HG02798 (cell line): ENCODE results near the gene NFATC1.
"Not testable (repeated sequence)": the region's sequence is repeated elsewhere in the genome, so short reads cannot be mapped to it uniquely, and the experiment has no call there.

ENCODE experiments used
- ATAC-seq: cut with Tn5 transposase; IDR thresholded peaks from one replicate; pipeline ENCODE4 v1.9.1; 2021; ENCODE audit warnings: mild to moderate bottlenecking; ENCODE audit not compliant: unreplicated experiment, poor library complexity

The NFATC1 gene

GRCh38 chr18:79374408-79375171 lies 21.1 kb upstream of the NFATC1 start:
- peak; percentile 84 for ATAC-seq

- no peak for ATAC-seq
Measured at GRCh38 chr18:79375441-79376154, 20.1 kb upstream of the NFATC1 start.

DNA sequence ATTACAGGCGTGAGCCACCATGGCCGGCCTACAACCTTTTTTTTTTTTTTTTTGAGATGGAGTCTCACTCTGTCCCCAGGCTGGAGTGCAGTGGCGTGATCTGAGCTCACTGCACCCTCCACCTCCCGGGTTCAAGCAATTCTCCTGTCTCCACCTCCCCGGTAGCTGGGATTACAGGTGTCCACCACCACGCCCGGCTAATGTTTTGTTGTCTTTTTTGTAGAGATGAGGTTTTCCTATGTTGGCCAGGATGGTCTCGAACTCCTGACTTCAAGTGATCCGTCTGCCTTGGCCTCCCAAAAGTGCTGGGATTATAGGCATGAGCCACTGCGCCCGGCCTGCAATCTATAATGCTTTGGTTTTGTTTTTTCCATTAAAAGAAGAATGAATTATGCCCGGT lies 19.1 kb upstream of the NFATC1 start:
- not testable (repeated sequence) for ATAC-seq

- ATAC-seq = no peak
Measured at GRCh38 chr18:79377187-79377891, 18.4 kb upstream of the NFATC1 start.

DNA sequence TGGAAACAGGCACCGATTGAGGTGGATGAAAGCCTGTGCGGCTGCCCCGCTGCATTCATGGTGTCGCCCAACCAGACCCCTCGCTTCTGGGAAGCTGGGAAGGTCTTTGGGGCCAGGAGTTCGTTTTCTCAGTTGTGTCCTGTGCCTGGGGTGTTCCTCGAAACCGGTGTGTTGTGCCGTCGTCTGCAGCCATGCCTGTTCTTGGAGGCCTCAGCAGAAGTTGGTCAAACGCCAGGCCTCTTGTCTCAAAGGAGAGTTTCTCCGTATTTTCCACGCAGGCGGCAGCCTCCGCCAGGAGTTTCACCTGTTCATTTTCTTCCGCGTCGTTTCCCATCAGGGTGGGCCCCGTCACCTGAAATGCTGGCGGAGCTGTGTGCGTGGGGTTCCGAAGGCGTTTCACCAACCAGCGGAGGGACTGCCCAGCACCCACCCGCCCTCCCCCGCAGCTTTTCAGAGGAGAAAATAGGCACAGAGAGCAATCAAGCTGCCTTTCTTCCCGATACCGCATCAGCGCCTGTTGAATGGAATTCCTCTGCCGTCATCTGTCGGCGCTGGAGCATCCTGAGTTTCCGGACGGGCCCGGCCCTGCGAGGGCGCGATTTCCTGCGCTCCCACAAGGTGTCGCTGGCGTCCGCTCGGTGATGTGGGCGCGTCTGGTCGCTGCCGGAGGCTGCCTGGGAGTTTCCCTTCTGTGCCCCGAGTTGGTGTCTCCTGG lies 17.0 kb upstream of the NFATC1 start:
- peak; percentile 58 for ATAC-seq

DNA sequence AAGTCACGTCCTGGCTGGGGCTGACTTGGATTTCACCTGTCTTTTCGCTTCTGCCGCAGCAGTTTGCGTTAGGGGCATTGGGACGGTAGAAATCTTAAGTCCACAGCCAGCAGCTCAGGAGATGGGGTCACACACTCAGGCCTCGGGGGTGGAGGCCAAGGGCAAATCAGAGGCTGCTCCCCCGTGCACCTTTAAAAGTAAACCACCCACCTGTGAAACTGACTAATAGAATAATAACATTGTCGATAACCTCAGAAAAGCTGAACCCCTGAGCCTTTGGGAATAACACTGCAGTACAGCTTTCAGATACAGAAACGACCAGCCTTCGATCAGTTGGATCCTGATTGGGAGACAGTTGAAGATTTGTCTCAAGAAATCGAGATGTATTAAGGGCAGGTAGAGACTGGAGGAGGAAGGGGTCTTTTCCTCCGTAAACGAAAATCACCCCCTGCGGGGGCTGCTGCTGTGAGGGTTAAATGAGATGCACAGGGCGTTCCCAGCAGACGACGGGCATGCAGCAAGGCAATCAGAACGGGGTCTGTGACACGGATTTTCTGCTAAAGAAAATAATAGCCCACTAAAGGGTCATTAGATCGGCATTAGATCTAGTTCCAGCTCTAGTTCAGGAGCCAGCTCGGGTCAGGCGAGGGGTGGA lies 16.4 kb upstream of the NFATC1 start:
- ATAC-seq = no peak

DNA sequence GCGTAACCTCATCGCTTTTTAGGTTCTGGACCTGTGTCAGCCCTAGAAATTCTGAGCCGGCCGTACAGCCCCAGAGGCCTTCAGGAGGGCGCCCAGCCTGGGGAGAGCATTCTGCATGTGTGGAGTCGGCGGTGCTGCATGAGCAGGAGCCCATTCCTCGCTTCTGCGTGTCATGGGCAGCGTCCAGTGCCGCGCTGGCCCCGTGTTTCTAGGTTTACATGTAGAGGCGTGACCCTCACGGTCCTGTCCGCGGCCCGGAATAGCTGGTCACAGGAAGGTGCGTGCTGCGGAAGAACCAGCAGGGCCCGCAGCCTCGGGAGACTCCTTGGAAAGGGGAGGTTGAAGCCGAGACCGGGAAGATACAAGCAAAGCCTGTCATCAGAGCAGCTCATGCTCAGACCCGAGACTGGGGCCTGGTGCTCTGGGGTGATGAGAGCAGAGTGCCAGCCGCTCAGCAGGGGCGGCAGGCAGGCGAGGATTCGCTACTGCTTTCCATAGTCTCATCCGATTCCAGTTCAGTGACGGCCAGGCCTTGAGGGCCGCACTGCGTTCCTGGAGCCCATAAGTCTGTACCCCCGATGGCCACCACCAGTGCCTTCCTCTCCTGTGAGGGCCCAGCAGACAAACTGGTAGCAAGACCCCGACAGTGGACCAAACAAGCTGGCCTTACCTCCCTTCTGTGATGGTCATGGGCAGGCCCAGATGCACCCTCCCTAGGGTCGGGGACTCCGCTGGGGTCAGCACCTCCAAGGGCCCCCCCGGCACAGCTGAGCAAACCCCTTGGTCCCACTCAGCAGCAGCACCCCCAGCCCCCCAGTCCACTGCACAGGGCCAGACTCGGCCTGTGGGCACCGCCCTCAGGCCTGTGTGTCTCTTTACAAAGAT lies 15.6 kb upstream of the NFATC1 start:
- no peak for ATAC-seq

- no peak for ATAC-seq
Measured at GRCh38 chr18:79380816-79381806, 14.6 kb upstream of the NFATC1 start.

DNA sequence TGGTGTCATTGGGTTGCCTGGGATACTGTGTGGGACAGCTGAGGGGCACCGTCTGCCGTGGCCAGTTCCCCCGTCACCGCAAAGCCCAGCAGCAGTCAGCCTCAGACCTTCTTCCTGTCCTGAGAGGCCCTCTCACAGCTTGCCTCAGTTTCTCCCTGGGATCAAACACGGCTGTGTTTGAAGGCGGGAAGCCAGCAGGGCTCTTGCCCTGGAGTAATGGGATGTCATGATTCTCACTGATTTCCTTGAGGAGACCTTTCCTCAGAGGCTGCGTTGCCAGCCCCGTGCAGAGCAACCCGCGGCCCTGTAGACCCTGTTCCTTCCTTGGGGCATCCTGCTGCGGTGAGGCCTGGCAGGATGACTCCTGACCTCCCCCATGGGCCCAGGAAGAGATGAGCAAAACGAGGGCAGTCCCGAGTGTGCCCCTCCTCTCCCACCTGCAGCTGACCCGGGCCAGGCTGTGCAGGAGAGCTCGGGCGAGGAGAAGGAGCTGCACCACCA lies 13.9 kb upstream of the NFATC1 start:
- ATAC-seq = no peak

- ATAC-seq = no peak
Measured at GRCh38 chr18:79382681-79383387, 12.9 kb upstream of the NFATC1 start.

DNA sequence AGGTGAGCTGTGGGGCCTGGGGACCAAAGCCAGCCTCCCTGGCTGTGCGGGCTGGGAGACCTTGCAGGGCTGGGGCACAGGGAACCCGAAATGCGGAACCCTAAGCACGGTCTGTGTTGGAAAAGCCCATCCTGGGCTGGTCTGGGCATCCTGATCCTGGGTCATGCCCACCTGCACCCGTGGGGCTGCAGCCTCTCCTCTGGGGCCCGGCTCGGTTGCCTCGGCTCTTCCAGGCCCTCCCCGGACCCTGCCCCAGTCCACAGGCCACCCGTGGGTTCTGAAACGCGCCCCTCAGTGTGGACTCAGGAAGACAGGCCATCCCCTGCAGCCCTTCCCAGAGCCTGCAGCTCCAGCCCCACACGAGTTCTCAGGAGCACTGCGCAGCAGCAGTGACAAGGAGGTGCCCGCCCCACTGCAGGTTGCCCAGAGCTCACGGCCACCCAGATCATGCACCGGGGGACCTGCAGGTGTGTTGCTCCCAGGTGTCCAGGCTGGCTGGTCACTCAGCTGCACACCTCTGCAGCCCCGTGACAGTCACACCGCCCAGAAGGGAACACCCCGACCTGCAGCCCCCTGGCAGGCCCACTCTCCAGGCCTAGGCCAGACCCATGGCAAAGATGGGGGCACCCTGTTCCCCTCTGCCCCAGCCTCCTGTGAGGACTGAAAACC lies 12.2 kb upstream of the NFATC1 start:
- ATAC-seq = no peak

DNA sequence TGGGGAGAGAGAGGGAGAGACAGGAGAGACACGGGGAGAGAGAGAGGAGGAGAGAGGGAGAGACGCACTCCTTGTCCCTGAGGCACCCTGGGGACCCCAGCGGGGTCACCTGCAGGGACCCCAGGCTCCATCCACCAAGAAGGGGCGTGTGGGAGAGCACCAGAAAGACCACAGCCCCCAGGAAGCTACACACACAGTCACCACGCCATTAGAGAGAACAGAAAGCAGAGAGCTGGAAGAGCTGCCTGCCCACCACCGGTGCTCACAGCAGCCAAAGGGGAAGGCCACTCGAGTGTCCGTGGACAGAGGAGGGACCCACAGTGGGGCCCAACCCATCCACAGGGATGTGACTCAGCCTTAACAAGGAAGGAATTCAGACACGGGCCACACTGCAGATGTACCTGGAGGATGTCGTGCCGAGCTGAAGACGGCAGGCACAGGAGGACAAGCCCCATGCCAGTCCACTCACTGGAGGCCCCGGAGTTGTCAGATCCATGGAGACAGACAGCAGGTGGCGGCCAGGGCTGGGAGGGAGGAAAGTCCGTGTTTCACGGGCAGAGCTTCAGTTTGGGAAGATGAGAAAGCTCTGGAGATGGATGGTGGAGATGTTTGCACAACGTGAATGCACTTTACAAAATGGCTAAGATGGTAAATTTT lies 11.5 kb upstream of the NFATC1 start:
- no peak for ATAC-seq

DNA sequence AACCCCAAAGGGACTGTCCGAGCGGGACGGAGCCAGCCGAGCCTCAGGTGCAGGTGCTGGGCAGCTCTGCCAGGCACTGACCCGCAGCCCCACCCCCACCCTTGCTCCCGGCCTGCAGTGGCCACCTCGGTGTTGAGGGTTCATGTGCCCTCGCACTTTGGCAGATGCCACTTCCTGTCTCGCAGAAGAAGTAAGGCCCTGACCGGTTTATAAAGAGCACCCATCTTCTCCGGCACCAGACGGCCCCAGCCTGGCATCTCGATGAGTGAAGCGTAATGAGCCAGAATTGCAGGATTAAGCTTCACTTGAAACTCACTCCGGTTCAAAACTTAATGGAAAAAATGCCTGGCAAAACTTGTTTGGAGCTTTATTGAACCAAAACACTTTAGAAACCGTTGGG lies 10.9 kb upstream of the NFATC1 start:
- no peak for ATAC-seq

GRCh38 chr18:79385326-79385707 lies 10.4 kb upstream of the NFATC1 start:
- no peak for ATAC-seq

DNA sequence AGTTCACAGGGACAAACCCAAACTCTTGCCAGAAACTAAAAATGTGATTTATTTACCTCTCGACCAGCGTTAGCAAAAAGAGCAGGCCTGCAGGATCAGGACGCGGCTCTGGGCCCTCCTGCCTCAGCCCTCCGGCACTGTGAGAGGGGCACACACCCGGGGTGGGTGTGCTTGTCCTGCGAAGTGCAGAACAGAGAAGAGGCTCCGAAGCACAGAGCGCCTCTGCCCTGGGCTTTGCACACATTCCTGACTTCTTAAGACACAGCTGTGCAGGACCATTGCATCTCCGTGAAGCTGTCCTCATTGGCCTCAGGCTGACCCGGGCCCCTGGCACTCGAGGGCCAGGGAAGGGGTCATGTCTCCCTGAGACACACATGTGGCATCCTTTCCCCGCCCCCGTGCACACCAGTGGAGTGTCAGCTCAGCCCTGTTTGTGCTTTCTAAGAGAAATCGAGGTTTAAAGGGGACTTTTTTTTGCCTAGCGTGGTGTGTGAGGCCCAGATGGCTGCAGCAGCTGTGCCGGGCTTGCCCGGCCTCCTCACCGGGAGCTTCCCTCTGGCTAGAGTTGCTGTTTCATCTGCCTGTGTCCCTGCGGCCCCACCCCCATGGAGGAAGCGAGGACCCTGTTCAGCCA lies 9.9 kb upstream of the NFATC1 start:
- ATAC-seq = no peak

DNA sequence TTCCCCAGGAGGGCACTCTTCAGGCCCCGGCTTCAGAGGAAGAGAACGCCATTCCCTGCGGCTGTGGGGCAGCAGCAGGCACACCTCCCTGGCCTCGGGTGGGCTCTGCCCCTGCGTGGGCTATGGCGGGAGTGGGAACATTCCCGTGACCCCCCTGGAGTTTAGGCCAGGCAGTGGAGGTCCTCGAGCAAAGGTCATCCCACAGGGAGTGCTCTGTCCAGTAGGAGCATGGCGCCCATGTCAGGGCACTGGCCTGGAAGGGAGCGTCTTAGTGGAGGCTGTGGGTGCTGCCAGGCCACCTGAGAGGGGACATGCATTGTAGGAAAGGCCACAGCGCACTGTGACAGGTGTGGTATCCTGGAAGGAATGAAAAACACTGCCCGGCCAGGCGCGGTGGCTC lies 9.2 kb upstream of the NFATC1 start:
- ATAC-seq = no peak
